ENCODE results near the gene OR10T2.

- TF ChIP-seq EP300 (IDR thresholded peaks at IDR 0.05) (no peak), CTCF (IDR thresholded peaks at IDR 0.05) (no peak)
Observed at GRCh38 chr1:158425027-158425426, 25.8 kb upstream of the OR10T2 start.
